Neural progenitor cell (in vitro differentiated cells): ENCODE measurements around the gene NFKBIL1. TPM values are rescaled to one million over a fixed set of nuclear protein-coding genes. Genes with fewer than 3 reads are reported as not detected.

Source experiments
- DNase-seq: peaks from one replicate; pipeline ENCODE4 v3.0.0-alpha.2; 2016; ENCODE audit warnings: low spot score
- H2AFZ ChIP-seq: fragments of 200-600 bp; sonication (generic); replicated peaks from 2 replicates; pipeline ENCODE4 v1.6.1; 2016; ENCODE audit warnings: antibody characterized with exemption
- H3F3A ChIP-seq: fragments of 200-600 bp; sonication (generic); 2 replicates; pipeline ENCODE4 v1.6.1; 2016; ENCODE audit warnings: antibody characterized with exemption, low read depth
- H3K27ac ChIP-seq: fragments of 200-600 bp; sonication (generic); 2 replicates; pipeline ENCODE4 v1.5.1; 2016; ENCODE audit warnings: mild to moderate bottlenecking
- H3K27me3 ChIP-seq: fragments of 200-600 bp; sonication (generic); 2 replicates; pipeline ENCODE4 v1.6.1; 2016; ENCODE audit warnings: mild to moderate bottlenecking, moderate library complexity
- H3K36me3 ChIP-seq: fragments of 200-600 bp; sonication (generic); 2 replicates; pipeline ENCODE4 v1.5.1; 2016
- H3K4me1 ChIP-seq: fragments of 200-600 bp; sonication (generic); 2 replicates; pipeline ENCODE4 v1.6.1; 2016; ENCODE audit warnings: mixed run types
- H3K4me2 ChIP-seq: fragments of 200-600 bp; sonication (generic); 2 replicates; pipeline ENCODE4 v1.6.1; 2016
- H3K4me3 ChIP-seq: fragments of 200-600 bp; sonication (generic); 2 replicates; pipeline ENCODE4 v1.5.1; 2016
- H3K79me2 ChIP-seq: fragments of 200-600 bp; sonication (generic); 2 replicates; pipeline ENCODE4 v1.6.1; 2016; ENCODE audit warnings: low read depth
- H3K9ac ChIP-seq: fragments of 200-600 bp; sonication (generic); 2 replicates; pipeline ENCODE4 v1.6.1; 2016
- H3K9me3 ChIP-seq: fragments of 200-600 bp; sonication (generic); 2 replicates; pipeline ENCODE4 v1.5.1; 2016; ENCODE audit warnings: low read depth
- H4K20me1 ChIP-seq: fragments of 200-600 bp; sonication (generic); 2 replicates; pipeline ENCODE4 v1.6.1; 2016; ENCODE audit warnings: low read depth
- H3K27ac Mint-ChIP-seq: 3 replicates; pipeline ENCODE4 v1.8.0; 2021; ENCODE audit warnings: mixed read lengths
- H3K27me3 Mint-ChIP-seq: 2 replicates; pipeline ENCODE4 v1.8.0; 2022; ENCODE audit warnings: low read depth, mild to moderate bottlenecking, inconsistent platforms, moderate library complexity, mixed read lengths; ENCODE audit not compliant: insufficient read depth
- H3K36me3 Mint-ChIP-seq: 3 replicates; pipeline ENCODE4 v1.8.0; 2021; ENCODE audit warnings: mixed read lengths
- H3K4me1 Mint-ChIP-seq: 3 replicates; pipeline ENCODE4 v1.8.0; 2021; ENCODE audit warnings: mixed read lengths
- H3K4me3 Mint-ChIP-seq: 3 replicates; pipeline ENCODE4 v1.8.0; 2021; ENCODE audit warnings: mild to moderate bottlenecking, moderate library complexity, mixed read lengths
- H3K9me3 Mint-ChIP-seq: 3 replicates; pipeline ENCODE4 v1.8.0; 2020; ENCODE audit warnings: mixed read lengths
- CTCF ChIP-seq: fragments of 200-600 bp; sonication (generic); IDR thresholded peaks from 2 replicates; pipeline ENCODE4 v1.5.1; 2017; ENCODE audit warnings: antibody characterized with exemption, mild to moderate bottlenecking
- EZH2 ChIP-seq: fragments of 200-600 bp; sonication (generic); IDR thresholded peaks from 2 replicates; pipeline ENCODE4 v1.6.1; 2017; ENCODE audit warnings: antibody characterized with exemption, mild to moderate bottlenecking, moderate library complexity
- EZH2phosphoT487 ChIP-seq: fragments of 200-600 bp; sonication (generic); IDR thresholded peaks from 2 replicates; pipeline ENCODE4 v1.6.1; 2017; ENCODE audit warnings: antibody characterized with exemption
- total RNA-seq: library from RNA; depleted of rRNA; stranded (reverse); fragments of >200 nt; gene quantifications from 2 replicates; pipeline ENCODE4 v1.2.3, GENCODE V29; 2015; ENCODE audit warnings: low replicate concordance

Gene NFKBIL1
- total RNA-seq, 1 donor from 2014 or later: 8.6 TPM

- Histone ChIP-seq H4K20me1 (no peaks in the 10 kb centered on the region), H3K27me3 (no peaks in the 10 kb centered on the region), H3K9me3 (no peaks in the 10 kb centered on the region), H3K9ac (no peak overlapping the region), H2AFZ (no peak overlapping the region), H3K79me2 (no peaks in the 10 kb centered on the region), H3F3A (no peaks in the 10 kb centered on the region), H3K27ac (no peak overlapping the region), H3K4me3 (no peak overlapping the region), H3K4me1 (peaks cover 5% of the 10 kb centered on the region), H3K36me3 (no peaks in the 10 kb centered on the region), H3K4me2 (no peak overlapping the region)
- TF ChIP-seq EZH2phosphoT487: no peak
- TF ChIP-seq EZH2: no peak
- TF ChIP-seq CTCF: no peak
- no peak for DNase-seq
- H3K27me3 Mint-ChIP-seq: peaks cover 20% of the 10 kb centered on the region
- no peak overlapping the region for H3K27ac Mint-ChIP-seq
- no peaks in the 10 kb centered on the region for H3K36me3 Mint-ChIP-seq
- H3K4me1 Mint-ChIP-seq: peaks cover 4% of the 10 kb centered on the region
- peak overlapping the region; percentile 24 for H3K4me3 Mint-ChIP-seq
- H3K9me3 Mint-ChIP-seq: no peaks in the 10 kb centered on the region
These were observed 26.1 kb downstream of the NFKBIL1 start for GRCh38 chr6:31573239-31574105.

- H3K4me2 ChIP-seq: no peak overlapping the region
- H2AFZ ChIP-seq: no peak overlapping the region
- H3K4me1 ChIP-seq: peaks cover 6% of the 10 kb centered on the region
- H3K79me2 ChIP-seq: no peaks in the 10 kb centered on the region
- H3K4me3 ChIP-seq: no peak overlapping the region
- peak overlapping the region; percentile 58 for H3K27ac Mint-ChIP-seq
- no peaks in the 10 kb centered on the region for H3K36me3 Mint-ChIP-seq
- TF ChIP-seq EZH2phosphoT487 (no peak), CTCF (no peak), EZH2 (no peak)
- no peaks in the 10 kb centered on the region for H4K20me1 ChIP-seq
- H3K9me3 Mint-ChIP-seq: no peaks in the 10 kb centered on the region
- no peak overlapping the region for H3K9ac ChIP-seq
- H3K4me3 Mint-ChIP-seq: no peak overlapping the region
- no peaks in the 10 kb centered on the region for H3K27me3 ChIP-seq
- no peaks in the 10 kb centered on the region for H3K9me3 ChIP-seq
- no peak for DNase-seq
- no peak overlapping the region for H3K27ac ChIP-seq
- H3K36me3 ChIP-seq: no peaks in the 10 kb centered on the region
- H3K27me3 Mint-ChIP-seq: peaks cover 16% of the 10 kb centered on the region
- no peaks in the 10 kb centered on the region for H3K4me1 Mint-ChIP-seq
- H3F3A ChIP-seq: no peaks in the 10 kb centered on the region
These were observed 27.0 kb downstream of the NFKBIL1 start for GRCh38 chr6:31574106-31575061.

- Mint-ChIP-seq H3K4me1 (peaks cover 3% of the 10 kb centered on the region), H3K4me3 (no peak within 1 kb of the TSS), H3K27me3 (peaks cover 18% of the 10 kb centered on the region), H3K9me3 (no peaks in the 10 kb centered on the region), H3K27ac (no peak within 1 kb of the TSS), H3K36me3 (no peaks in the 10 kb centered on the region)
- DNase-seq: no peak
- peaks cover 6% of the 10 kb centered on the region for H3K4me1 ChIP-seq
- H4K20me1 ChIP-seq: no peaks in the 10 kb centered on the region
- no peak within 1 kb of the TSS for H3K27ac ChIP-seq
- H3K36me3 ChIP-seq: no peaks in the 10 kb centered on the region
- no peak within 1 kb of the TSS for H3K4me2 ChIP-seq
- H3K79me2 ChIP-seq: no peaks in the 10 kb centered on the region
- no peak within 1 kb of the TSS for H3K9ac ChIP-seq
- no peak within 1 kb of the TSS for H2AFZ ChIP-seq
- peaks cover 7% of the 10 kb centered on the region for H3K27me3 ChIP-seq
- H3F3A ChIP-seq: no peaks in the 10 kb centered on the region
- no peak within 1 kb of the TSS for H3K4me3 ChIP-seq
- H3K9me3 ChIP-seq: no peaks in the 10 kb centered on the region
- TF ChIP-seq EZH2phosphoT487 (no peak), CTCF (no peak), EZH2 (no peak)
These were observed 28.0 kb downstream of the NFKBIL1 start, which contains the start of gene TNF for GRCh38 chr6:31575335-31575901. TNF (plus strand) TSS chr6:31575565; CDS start chr6:31575742, 177 bp downstream.
